AG04450 (cell line): Measurements from ENCODE around the gene COLEC11. TPM values are rescaled to one million over a fixed set of nuclear protein-coding genes. Genes with fewer than 3 reads are reported as not detected.

ENCODE experiments used
- CTCF ChIA-PET: fragments of 300-600, 350-600 bp; formaldehyde crosslinking; extraction: SDS; loops from one replicate; lab custom pipeline; 2022; ENCODE audit warnings: antibody characterized with exemption, inconsistent platforms; lab: Charles Lee
- POLR2A ChIA-PET: fragments of 350-600 bp; formaldehyde crosslinking; extraction: SDS; loops from one replicate; lab custom pipeline; 2021; ENCODE audit warnings: antibody characterized with exemption, inconsistent platforms; lab: Yijun Ruan, JAX
- DNase-seq: peaks from one replicate; pipeline ENCODE4 v3.0.0-alpha.2; 2011; ENCODE audit warnings: low read depth, low spot score
- H3K27ac ChIP-seq: one replicate; pipeline ENCODE4 v1.5.1; 2012; ENCODE audit warnings: low read depth, low read length, control low read depth
- H3K27me3 ChIP-seq: one replicate; pipeline ENCODE4 v1.6.0; 2012; ENCODE audit warnings: low read length; ENCODE audit not compliant: control insufficient read depth, insufficient read depth
- H3K4me3 ChIP-seq: 2 replicates; pipeline ENCODE4 v1.5.1; 2011; ENCODE audit warnings: mild to moderate bottlenecking, low read depth, low read length, control low read depth
- H3K9me3 ChIP-seq: 2 replicates; pipeline ENCODE4 v1.5.1; 2012; ENCODE audit warnings: low read length; ENCODE audit not compliant: control insufficient read depth, insufficient read depth
- CTCF ChIP-seq: IDR thresholded peaks from 2 replicates; pipeline ENCODE4 v1.5.1; 2011; ENCODE audit warnings: low read depth, low read length, control low read depth, inconsistent platforms
- polyA plus RNA-seq: library from polyadenylated mRNA; depleted of rRNA; stranded (reverse); fragments of >200 nt; gene quantifications from 2 replicates; pipeline ENCODE4 v1.2.3, GENCODE V29; 2011

The COLEC11 gene
- polyA plus RNA-seq, 1 experiment = 0.68 TPM

GRCh38 chr2:3679180-3679579, 84.3 kb downstream of the COLEC11 start:
- no peak overlapping the region for H3K4me3 ChIP-seq
- POLR2A ChIA-PET = no interaction called here
- H3K27ac ChIP-seq = no peak overlapping the region
- no peak for DNase-seq
- no peak for TF ChIP-seq CTCF
- peaks cover 7% of the 10 kb centered on the region for H3K27me3 ChIP-seq
- H3K9me3 ChIP-seq = no peaks in the 10 kb centered on the region; the same call in 1 of the 2 replicates
- CTCF ChIA-PET = no interaction called here

DNA sequence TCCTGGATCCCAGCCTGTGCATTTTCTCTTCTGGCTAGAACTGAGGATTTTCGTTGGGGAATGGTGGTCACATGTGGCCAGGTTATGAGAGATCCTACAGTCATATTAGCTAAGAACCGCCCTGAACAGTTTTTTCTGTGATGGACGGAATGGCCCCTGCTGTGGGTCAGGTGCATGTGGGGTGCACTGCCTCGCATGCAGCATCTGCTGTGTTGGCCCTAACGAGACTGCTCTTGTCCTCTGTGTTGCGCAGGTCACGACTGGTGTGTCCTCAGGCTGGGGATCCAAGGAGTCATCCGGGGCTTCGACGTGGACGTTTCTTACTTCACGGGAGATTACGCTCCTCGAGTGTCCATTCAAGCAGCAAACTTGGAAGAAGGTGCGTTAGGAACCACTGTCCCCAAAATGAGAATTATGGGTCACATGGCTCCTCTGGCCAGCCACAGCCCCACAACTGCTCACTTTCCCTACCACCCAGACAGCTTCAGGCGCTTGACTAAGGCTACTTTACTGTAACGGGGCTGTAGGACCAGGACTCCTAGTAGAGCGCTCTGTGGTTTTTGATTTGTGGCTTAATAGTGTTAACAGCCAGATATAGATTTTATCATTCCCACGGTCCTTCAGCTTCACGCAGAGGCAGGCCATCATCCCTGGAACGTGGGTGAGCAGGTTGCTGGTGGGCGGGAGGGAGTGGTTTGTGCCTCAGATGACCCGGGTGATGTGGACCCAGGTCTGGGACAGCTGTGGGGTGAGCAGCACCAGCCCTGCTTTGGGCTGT, 84.9 kb downstream of the COLEC11 start:
- CTCF ChIA-PET = no interaction called here
- no peak overlapping the region for H3K4me3 ChIP-seq
- no peak overlapping the region for H3K27ac ChIP-seq
- no peak for TF ChIP-seq CTCF
- POLR2A ChIA-PET = no interaction called here
- DNase-seq = no peak
- H3K27me3 ChIP-seq = peaks cover 7% of the 10 kb centered on the region
- H3K9me3 ChIP-seq = no peaks in the 10 kb centered on the region; the same call in 1 of the 2 replicates

GRCh38 chr2:3680548-3681345, 85.8 kb downstream of the COLEC11 start:
- ChIA-PET CTCF (no interaction called here), POLR2A (no interaction called here)
- Histone ChIP-seq H3K9me3 (no peaks in the 10 kb centered on the region; the same call in 1 of the 2 replicates), H3K27ac (no peak overlapping the region), H3K27me3 (peaks cover 7% of the 10 kb centered on the region), H3K4me3 (no peak overlapping the region)
- TF ChIP-seq CTCF = no peak
- DNase-seq = no peak

DNA sequence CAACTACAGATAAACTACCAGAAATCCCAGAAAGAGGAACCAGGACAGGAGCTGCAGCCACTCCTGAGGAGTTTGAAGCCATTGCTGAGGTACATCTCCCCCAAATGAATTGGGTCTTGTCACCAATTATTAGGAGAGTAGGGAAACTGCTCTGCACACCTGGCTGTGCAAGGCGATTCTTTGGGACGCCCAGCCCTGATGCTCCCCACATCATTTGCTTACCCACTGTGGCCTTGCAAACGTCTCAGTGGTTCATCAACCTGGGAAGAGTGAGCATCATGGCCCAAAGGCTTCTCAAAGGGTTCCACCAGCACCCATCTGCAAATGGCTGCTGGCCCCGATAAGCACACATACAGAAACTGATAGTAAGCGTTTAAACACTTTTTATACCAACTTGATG, 86.7 kb downstream of the COLEC11 start:
- TF ChIP-seq CTCF = no peak
- Histone ChIP-seq H3K27ac (no peak overlapping the region), H3K9me3 (no peaks in the 10 kb centered on the region), H3K4me3 (no peak overlapping the region), H3K27me3 (peaks cover 7% of the 10 kb centered on the region)
- ChIA-PET POLR2A (no interaction called here), CTCF (no interaction called here)
- no peak for DNase-seq

DNA sequence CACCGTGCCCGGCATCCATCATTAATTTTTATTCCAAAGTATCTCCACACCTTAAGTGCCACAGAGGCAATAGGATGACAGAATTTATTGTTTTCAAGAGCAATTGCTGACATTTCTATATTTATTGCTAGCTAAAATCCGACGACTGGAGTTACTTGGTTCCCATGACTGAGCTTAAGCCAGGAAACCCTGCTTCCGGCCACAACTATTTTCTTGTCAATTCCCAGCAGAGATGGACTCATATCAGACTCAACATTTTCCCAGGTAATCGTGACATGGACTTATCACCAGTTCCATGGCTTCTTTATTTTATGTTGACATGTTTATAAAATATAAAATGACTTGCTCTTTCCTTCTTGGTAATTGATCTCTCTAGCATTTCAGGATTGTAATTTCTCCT, 87.9 kb downstream of the COLEC11 start:
- no peak for TF ChIP-seq CTCF
- no peak for DNase-seq
- CTCF ChIA-PET = no interaction called here
- H3K27ac ChIP-seq = no peak overlapping the region
- peaks cover 4% of the 10 kb centered on the region for H3K27me3 ChIP-seq
- H3K9me3 ChIP-seq = no peaks in the 10 kb centered on the region
- POLR2A ChIA-PET = no interaction called here
- H3K4me3 ChIP-seq = no peak overlapping the region
